Measurements from ENCODE around the gene ARSB.

Gene ARSB

DNA sequence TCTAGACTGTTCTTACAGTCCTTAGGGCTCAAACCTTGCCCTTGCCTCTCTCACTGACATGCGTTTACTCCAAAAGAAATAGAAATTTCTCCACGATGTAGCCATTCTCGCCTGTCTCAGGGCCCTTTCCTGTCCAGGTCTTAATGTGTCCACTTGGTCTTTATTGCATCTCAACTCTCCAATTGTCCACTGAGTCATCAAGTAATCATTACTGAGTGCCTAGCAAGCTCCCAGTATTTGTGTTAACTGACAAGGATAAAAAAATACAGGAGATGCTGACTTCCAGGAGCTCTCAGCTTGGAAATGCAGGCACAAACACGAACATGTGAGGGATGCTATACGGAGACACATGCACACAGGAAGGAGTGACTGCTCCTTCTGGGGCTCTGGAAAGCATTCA lies 147.3 kb downstream of the ARSB start:
- no peak for DNase-seq (ENCODE audit: low spot score)

GRCh38 chr5:78835176-78835575 lies 149.9 kb downstream of the ARSB start:
- no peak for DNase-seq (ENCODE audit: low spot score)

GRCh38 chr5:78833284-78833683 lies 151.8 kb downstream of the ARSB start:
- no peak for DNase-seq (ENCODE audit: low spot score)

GRCh38 chr5:78830528-78831046 lies 154.5 kb downstream of the ARSB start:
- DNase-seq (ENCODE audit: low spot score) = peak; percentile 17

GRCh38 chr5:78829811-78830527 lies 155.1 kb downstream of the ARSB start:
- DNase-seq (ENCODE audit: low spot score) = peak; percentile 54

DNA sequence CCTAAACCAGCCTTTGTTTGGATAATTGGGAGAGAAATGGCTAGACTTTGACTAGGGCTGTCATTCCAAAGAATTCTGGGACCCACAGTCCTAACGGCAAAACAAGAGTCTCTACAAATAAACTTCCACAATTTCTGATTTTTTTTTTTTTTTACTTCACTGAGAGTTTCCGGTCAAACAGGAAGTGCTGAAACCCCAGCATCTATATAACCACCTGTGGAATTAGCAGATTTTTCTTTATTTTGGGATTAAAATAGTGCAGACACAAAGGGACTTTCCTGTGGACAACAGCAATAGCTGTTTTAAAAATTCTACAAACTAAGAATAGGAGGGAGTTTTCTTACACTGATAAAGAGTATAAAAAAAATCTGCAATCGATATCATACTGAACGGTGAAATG lies 157.4 kb downstream of the ARSB start:
- no peak for DNase-seq (ENCODE audit: low spot score)

GRCh38 chr5:78824831-78825281 lies 160.3 kb downstream of the ARSB start:
- peak; percentile 39 for DNase-seq (ENCODE audit: low spot score)

GRCh38 chr5:78823196-78823595 lies 161.9 kb downstream of the ARSB start:
- DNase-seq (ENCODE audit: low spot score) = no peak

- no peak for DNase-seq (ENCODE audit: low spot score)
These were observed 163.5 kb downstream of the ARSB start for GRCh38 chr5:78821536-78822021.

GRCh38 chr5:78819707-78820106 lies 165.4 kb downstream of the ARSB start:
- no peak for DNase-seq (ENCODE audit: low spot score)

- no peak for DNase-seq (ENCODE audit: low spot score)
These were observed 165.9 kb downstream of the ARSB start for GRCh38 chr5:78819166-78819565.

- DNase-seq (ENCODE audit: low spot score) = no peak
These were observed 168.9 kb downstream of the ARSB start for GRCh38 chr5:78816143-78816765.

DNA sequence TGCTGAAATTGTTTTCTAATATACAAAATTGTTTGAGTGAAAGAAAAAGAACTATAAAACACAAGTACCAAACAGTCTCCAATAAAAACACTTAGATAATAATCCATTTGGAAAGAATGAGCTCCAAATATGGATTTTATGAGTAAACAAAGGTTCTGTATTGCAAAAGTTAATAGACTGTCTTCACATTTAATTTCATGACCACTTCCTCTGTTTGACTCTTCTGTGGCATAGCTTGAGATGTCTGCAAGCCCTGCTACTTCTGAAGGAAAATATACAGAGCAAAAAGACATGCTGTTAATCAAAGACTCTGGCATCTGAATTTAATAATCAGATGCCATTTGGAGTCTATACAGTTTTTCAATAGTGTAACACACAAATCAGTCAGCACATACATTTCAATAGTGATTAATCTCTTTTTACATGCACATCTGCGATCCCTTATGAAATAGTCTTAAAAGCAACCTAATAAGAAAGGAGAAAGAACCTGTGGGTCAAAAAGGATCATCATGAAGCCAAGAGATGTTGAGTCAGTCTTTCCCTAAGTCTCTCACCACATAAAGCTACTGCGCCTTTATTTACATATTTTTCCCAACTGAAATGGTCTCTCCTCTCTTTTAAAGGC lies 171.1 kb downstream of the ARSB start:
- no peak for DNase-seq (ENCODE audit: low spot score)

DNA sequence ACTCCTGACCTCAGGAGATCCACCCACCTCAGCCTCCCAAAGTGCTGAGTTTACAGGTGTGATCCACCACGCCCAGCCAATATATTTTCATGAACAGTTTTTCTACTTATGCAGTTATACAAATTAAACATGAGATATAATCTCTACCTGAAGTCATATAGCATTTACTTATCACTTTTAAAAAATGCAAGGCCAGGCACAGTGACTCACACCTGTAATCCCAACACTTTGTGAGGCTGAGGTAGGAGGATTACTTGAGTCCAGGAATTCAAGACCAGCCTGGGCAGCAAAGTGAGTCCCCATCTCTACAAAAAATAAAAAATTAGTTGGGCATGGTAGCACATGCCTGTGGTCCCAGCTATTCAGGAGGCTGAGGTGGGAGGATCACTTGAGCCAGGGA lies 171.8 kb downstream of the ARSB start:
- DNase-seq (ENCODE audit: low spot score) = no peak

DNA sequence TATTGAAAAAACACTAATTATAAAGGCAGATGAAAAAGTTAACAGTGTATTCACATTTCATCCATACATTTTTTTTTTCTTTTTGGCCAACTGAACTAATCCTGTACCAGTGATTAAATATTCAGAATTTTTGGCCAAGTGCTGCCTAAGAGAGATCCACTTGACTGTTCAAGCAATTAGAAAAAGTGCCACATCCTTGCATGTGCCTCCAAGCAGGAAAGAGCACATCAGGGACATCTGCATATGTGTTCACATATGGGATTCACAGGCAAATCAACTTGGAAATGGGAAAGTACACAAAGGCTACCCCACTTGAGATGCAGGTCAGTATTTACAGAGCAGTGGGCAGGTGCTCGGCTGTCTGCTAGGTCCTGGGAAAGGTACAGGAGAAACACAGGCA lies 173.2 kb downstream of the ARSB start:
- no peak for DNase-seq (ENCODE audit: low spot score)

GRCh38 chr5:78811121-78811817 lies 173.8 kb downstream of the ARSB start:
- DNase-seq (ENCODE audit: low spot score) = no peak

DNA sequence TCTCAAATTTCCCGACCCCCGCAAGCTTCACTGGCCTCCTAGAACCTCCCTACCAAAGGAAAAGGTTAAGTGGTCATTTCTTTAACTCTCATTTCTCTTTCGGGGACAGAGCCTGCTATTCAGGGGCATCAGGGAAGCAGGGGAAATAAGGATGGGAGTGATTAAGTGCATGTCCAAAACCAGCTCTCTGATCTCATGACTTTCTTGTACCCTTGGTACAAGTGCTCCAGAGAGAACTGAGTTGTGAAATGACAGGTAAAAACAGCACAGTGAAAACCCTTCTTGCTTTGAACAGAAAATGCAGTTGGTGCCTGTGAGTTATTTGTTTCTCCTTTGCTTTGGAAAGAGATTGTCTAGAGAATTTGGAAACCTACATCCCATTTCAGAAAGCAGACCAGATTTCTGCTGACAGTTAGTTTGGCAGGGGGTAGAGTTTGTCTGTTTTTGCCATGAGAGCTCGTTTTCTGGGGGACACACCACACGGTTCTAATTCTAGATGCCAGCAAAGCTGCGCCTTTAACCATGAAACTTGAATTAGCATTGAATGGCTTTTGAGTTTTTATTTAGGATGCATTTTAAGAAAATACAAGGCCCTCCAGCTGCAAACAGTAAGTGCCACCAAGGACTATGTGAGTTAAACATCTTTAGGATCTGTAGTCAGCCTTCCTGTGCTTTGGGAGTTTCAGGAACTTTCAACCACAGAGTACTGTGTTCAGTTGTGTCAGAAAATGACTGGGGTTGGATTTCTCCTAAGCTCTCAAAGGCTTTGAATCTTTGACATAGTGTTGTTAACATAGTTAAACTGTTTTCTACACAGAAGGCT lies 174.8 kb downstream of the ARSB start:
- DNase-seq (ENCODE audit: low spot score) = no peak

- DNase-seq (ENCODE audit: low spot score) = no peak
These were observed 175.7 kb downstream of the ARSB start for GRCh38 chr5:78809444-78809843.

- DNase-seq (ENCODE audit: low spot score) = no peak
These were observed 176.3 kb downstream of the ARSB start for GRCh38 chr5:78808818-78809217.

- no peak for DNase-seq (ENCODE audit: low spot score)
These were observed 176.7 kb downstream of the ARSB start for GRCh38 chr5:78808380-78808779.

GRCh38 chr5:78806544-78806943 lies 178.6 kb downstream of the ARSB start:
- peak; percentile 90 for DNase-seq (ENCODE audit: low spot score)
